CD14-positive monocyte (primary cell): ENCODE measurements around the gene ACSL6. TPM values are rescaled to one million over a fixed set of nuclear protein-coding genes. Genes with fewer than 3 reads are reported as not detected.

Experiments
- DNase-seq, 3 donors: peaks; one replicate each; pipeline ENCODE4 v3.0.0-alpha.2; 2011 to 2022
- H2AFZ ChIP-seq: 2 replicates; pipeline ENCODE4 v1.6.0; 2012; ENCODE audit warnings: mild to moderate bottlenecking, low read depth, low read length, inconsistent platforms; ENCODE audit not compliant: insufficient read depth, poor library complexity, severe bottlenecking
- H3K27ac ChIP-seq, 2 donors: 1 replicate in 1 of 2; 2 replicates in 1 of 2; pipeline ENCODE4 v1.5.1; 2012 to 2013; ENCODE audit warnings: low read length in 2 of 2, control low read depth in 1 of 2, inconsistent platforms in 1 of 2, low read depth in 1 of 2, mild to moderate bottlenecking in 1 of 2
- H3K27me3 ChIP-seq, 2 donors: one replicate each; pipeline versions ENCODE4 v1.6.0 to v1.6.1; 2011 to 2013; ENCODE audit warnings: low read length in 2 of 2; ENCODE audit not compliant: control insufficient read depth in 2 of 2, insufficient read depth in 2 of 2
- H3K36me3 ChIP-seq, 2 donors: replicated peaks in 1 of 2; 1 replicate in 1 of 2; 2 replicates in 1 of 2; pipeline versions ENCODE4 v1.5.1 to v1.6.1; 2012 to 2013; ENCODE audit warnings: low read length in 2 of 2, control low read depth in 1 of 2, inconsistent platforms in 1 of 2, mild to moderate bottlenecking in 1 of 2; ENCODE audit not compliant: insufficient read depth in 2 of 2, control insufficient read depth in 1 of 2
- H3K4me1 ChIP-seq, 2 donors: 1 replicate in 1 of 2; 2 replicates in 1 of 2; pipeline versions ENCODE4 v1.5.1 to v1.6.1; 2012 to 2013; ENCODE audit warnings: low read length in 2 of 2, control low read depth in 1 of 2, inconsistent platforms in 1 of 2, mild to moderate bottlenecking in 1 of 2, moderate library complexity in 1 of 2; ENCODE audit not compliant: insufficient read depth in 2 of 2, control insufficient read depth in 1 of 2
- H3K4me2 ChIP-seq: replicated peaks from 2 replicates; pipeline ENCODE3; 2012; ENCODE audit warnings: low read length, moderate library complexity, mild to moderate bottlenecking; ENCODE audit not compliant: poor library complexity, severe bottlenecking; ENCODE audit errors: extremely low read depth
- H3K4me3 ChIP-seq, 3 experiments: fragments of 200-600 bp in 1 of 3; sonication (generic) in 1 of 3; replicated peaks in 1 of 3; 1 replicate in 2 of 3; 2 replicates in 1 of 3; pipeline ENCODE4 v1.5.1; 2011 to 2013; ENCODE audit warnings: low read length in 3 of 3, mild to moderate bottlenecking in 3 of 3, control low read depth in 2 of 3, low read depth in 2 of 3, inconsistent platforms in 1 of 3, moderate library complexity in 1 of 3
- H3K79me2 ChIP-seq: 2 replicates; pipeline ENCODE4 v1.6.0; 2012; ENCODE audit warnings: mild to moderate bottlenecking, control low read depth, inconsistent platforms, low read length, moderate library complexity; ENCODE audit not compliant: insufficient read depth
- H3K9ac ChIP-seq: 2 replicates; pipeline ENCODE4 v1.6.0; 2017; ENCODE audit warnings: low read length, mild to moderate bottlenecking; ENCODE audit not compliant: insufficient read depth, poor library complexity, severe bottlenecking
- H3K9me3 ChIP-seq, 2 donors: replicated peaks in 1 of 2; 1 replicate in 1 of 2; 2 replicates in 1 of 2; pipeline versions ENCODE4 v1.5.1 to v1.6.1; 2012 to 2013; ENCODE audit warnings: low read length in 2 of 2, control low read depth in 1 of 2; ENCODE audit not compliant: control insufficient read depth in 1 of 2, insufficient read depth in 1 of 2
- H4K20me1 ChIP-seq: 2 replicates; pipeline ENCODE4 v1.6.0; 2012; ENCODE audit warnings: mild to moderate bottlenecking, low read length, control low read depth, moderate library complexity; ENCODE audit not compliant: insufficient read depth
- H3K27ac Mint-ChIP-seq, 7 donors: one replicate each; pipeline ENCODE4 v1.8.0; 2020; ENCODE audit warnings: mild to moderate bottlenecking in 7 of 7, mixed read lengths in 7 of 7, moderate library complexity in 6 of 7, inconsistent platforms in 2 of 7
- H3K27me3 Mint-ChIP-seq, 3 donors: one replicate each; pipeline ENCODE4 v1.8.0; 2021 to 2022; ENCODE audit warnings: low read depth in 3 of 3, mild to moderate bottlenecking in 3 of 3, mixed read lengths in 3 of 3, moderate library complexity in 3 of 3, inconsistent platforms in 1 of 3
- H3K36me3 Mint-ChIP-seq, 2 donors: one replicate each; pipeline ENCODE4 v1.8.0; 2020; ENCODE audit warnings: mixed read lengths in 2 of 2, inconsistent platforms in 1 of 2, mild to moderate bottlenecking in 1 of 2
- H3K4me1 Mint-ChIP-seq: one replicate; pipeline ENCODE4 v1.8.0; 2020; ENCODE audit warnings: mild to moderate bottlenecking, mixed read lengths
- H3K4me3 Mint-ChIP-seq, 2 donors: one replicate each; pipeline ENCODE4 v1.8.0; 2020; ENCODE audit warnings: mild to moderate bottlenecking in 2 of 2, mixed read lengths in 2 of 2, moderate library complexity in 1 of 2
- H3K9me3 Mint-ChIP-seq, 7 donors: one replicate each; pipeline ENCODE4 v1.8.0; 2020 to 2022; ENCODE audit warnings: mixed read lengths in 7 of 7, mild to moderate bottlenecking in 6 of 7, moderate library complexity in 6 of 7, inconsistent platforms in 2 of 7
- WGBS: methylation state at CpG from one replicate; pipeline ENCODE4 v1.1.5; 2013; ENCODE audit warnings: missing lambda C conversion rate; ENCODE audit not compliant: insufficient coverage; 5-methylcytosine and 5-hydroxymethylcytosine counted together
- intact Hi-C, 2 donors: fragments of 100-400 bp; cut with micrococcal nuclease; formaldehyde crosslinking; loops; one replicate each; pipeline versions ENCODE4 v1.15.0 to v1.15.1; 2023
- polyA plus RNA-seq, 3 donors: library from polyadenylated mRNA; depleted of rRNA in 1 of 3; unstranded in 2 of 3; stranded (reverse) in 1 of 3; fragments of 300-500 nt in 2 of 3; fragments of >200 nt in 1 of 3; fragmentation: Illumina TruSeq in 2 of 3; gene quantifications; 1 replicate in 2 of 3; 2 replicates in 1 of 3; pipeline ENCODE4 v1.2.3, GENCODE V29; 2012 to 2021
- TF ChIP-seq, protein P1 (sequence below): fragments of 200-600 bp; IDR thresholded peaks from one replicate; pipeline ENCODE4 v1.8.0; 2022; ENCODE audit warnings: antibody characterized with exemption, mild to moderate bottlenecking

Gene ACSL6
- polyA plus RNA-seq, 3 donors, result 0.45 TPM; not detected in 2

DNA sequence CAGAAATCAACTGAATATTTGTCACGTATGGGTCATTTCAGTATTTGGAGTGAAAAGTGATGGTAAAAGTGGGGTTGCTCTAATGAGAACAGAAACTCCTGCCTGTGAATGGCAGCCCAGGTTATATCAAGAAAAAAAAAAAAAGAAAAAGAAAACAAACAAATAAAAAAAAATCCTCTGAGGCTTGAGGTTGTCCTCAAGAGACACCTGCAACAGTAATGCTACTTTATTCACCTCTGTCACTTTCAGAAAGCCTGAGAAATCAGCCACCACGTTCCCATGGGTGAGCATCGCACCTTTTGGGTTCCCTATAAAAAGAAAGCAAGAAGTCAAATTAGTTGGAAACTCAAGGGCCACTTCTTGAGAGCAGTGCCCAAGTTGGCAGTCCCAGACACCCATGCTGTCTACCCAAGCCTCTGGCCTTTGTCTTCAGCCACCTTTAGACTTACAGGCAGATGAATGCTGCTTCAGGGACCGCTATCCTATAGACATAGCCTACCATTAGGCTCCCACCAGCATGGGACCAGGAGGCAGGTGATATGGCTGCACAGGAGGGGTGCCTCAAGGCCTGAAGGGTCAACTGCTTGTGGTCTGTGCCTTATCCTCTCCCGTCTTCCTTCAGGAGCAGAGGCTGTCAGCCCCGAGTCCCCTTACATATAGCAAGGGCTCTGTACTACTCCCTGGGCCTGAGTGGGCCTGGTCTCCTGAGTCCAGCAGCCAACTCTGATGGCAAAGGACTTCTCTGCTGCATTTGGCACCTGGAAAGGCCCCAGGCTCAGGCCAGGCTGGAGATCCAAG lies 34.8 kb downstream of the ACSL6 start:
- Histone ChIP-seq H3K79me2 (no peaks in the 10 kb centered on the region), H3K9ac (no peak overlapping the region), H3K27ac (no peak overlapping the region), H3K4me1 (no peaks in the 10 kb centered on the region), H4K20me1 (no peaks in the 10 kb centered on the region), H3K4me3 (no peak overlapping the region), H2AFZ (no peak overlapping the region), H3K4me2 (no peak overlapping the region), H3K9me3 (no peaks in the 10 kb centered on the region), H3K27me3 (no peaks in the 10 kb centered on the region), H3K36me3 (no peaks in the 10 kb centered on the region)
- Mint-ChIP-seq H3K4me1 (no peaks in the 10 kb centered on the region), H3K9me3 (no peaks in the 10 kb centered on the region), H3K4me3 (no peak overlapping the region), H3K27ac (no peak overlapping the region), H3K27me3 (peaks cover 4 to 7% (median 6%) of the 10 kb centered on the region in 3 donors), H3K36me3 (no peaks in the 10 kb centered on the region)
- TF ChIP-seq, protein P1, sequence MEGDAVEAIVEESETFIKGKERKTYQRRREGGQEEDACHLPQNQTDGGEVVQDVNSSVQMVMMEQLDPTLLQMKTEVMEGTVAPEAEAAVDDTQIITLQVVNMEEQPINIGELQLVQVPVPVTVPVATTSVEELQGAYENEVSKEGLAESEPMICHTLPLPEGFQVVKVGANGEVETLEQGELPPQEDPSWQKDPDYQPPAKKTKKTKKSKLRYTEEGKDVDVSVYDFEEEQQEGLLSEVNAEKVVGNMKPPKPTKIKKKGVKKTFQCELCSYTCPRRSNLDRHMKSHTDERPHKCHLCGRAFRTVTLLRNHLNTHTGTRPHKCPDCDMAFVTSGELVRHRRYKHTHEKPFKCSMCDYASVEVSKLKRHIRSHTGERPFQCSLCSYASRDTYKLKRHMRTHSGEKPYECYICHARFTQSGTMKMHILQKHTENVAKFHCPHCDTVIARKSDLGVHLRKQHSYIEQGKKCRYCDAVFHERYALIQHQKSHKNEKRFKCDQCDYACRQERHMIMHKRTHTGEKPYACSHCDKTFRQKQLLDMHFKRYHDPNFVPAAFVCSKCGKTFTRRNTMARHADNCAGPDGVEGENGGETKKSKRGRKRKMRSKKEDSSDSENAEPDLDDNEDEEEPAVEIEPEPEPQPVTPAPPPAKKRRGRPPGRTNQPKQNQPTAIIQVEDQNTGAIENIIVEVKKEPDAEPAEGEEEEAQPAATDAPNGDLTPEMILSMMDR, result no peak
- intact Hi-C loops, result no loop called here
- 89% methylated on average over 4 of the region's 6 CpGs for WGBS
- no peak for DNase-seq

DNA sequence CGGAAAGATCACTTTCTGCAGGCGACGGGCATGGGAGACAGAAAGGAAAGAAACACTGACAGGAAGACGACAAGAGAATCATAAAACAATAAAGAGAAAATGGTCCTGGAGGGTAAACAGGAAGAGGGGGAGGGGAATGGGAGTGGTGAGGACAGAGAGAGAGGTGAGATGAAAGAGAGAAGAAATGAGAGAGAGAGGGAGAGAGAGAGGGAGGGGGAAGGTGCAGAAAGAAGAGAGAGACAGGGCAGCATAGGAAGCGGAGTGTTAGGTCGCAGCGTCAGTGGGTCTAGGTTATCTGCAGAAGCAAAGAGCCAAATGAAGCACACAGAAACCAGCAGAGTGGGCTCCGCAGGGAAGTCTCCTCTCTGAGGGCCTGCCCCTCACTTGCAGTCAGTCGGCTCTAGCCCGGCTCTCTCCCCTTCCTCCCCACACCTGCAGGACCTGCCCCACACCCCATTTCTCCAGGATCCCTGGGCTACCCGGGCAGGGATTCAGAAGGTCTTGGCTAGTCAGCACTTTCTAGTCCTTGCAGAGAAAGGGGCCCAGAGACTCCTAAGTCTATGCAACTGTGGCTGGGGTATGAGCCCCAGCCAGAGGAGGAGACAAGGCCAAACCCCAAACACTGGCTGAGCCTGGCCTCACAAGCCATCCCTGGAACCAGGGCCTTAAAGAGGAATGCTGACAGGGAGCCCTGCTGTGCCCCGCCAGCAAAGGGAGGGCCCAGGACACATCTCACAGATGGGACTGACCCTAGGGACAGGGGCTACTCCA lies 36.3 kb downstream of the ACSL6 start:
- TF ChIP-seq, protein P1, result no peak
- Histone ChIP-seq H3K79me2 (no peaks in the 10 kb centered on the region), H3K9me3 (no peaks in the 10 kb centered on the region), H3K4me3 (no peak overlapping the region), H3K4me2 (no peak overlapping the region), H2AFZ (no peak overlapping the region), H4K20me1 (no peaks in the 10 kb centered on the region), H3K27ac (no peak overlapping the region), H3K9ac (no peak overlapping the region), H3K4me1 (no peaks in the 10 kb centered on the region), H3K27me3 (no peaks in the 10 kb centered on the region), H3K36me3 (no peaks in the 10 kb centered on the region)
- H3K27ac Mint-ChIP-seq, result peak overlapping the region in 1 of 7 donors; percentile 70
- WGBS, result 88% methylated on average over 6 of the region's 12 CpGs
- peaks cover 0 to 2% (median 0%) of the 10 kb centered on the region in 7 donors for H3K9me3 Mint-ChIP-seq
- DNase-seq, result no peak
- no peak overlapping the region for H3K4me3 Mint-ChIP-seq
- intact Hi-C loops, result no loop called here
- peaks cover 0 to 6% (median 3%) of the 10 kb centered on the region in 3 donors for H3K27me3 Mint-ChIP-seq
- H3K36me3 Mint-ChIP-seq, result no peaks in the 10 kb centered on the region
- no peaks in the 10 kb centered on the region for H3K4me1 Mint-ChIP-seq
